H1 (cell line): ENCODE results near the gene BEAN1. TPM values are rescaled to one million over a fixed set of nuclear protein-coding genes. Genes with fewer than 3 reads are reported as not detected.

ENCODE experiments used
- CTCF ChIA-PET: fragments of 300-600 bp; sonication (Branson Sonifier 250); formaldehyde crosslinking; loops from one replicate; lab custom pipeline; 2021; ENCODE audit not compliant: partially characterized antibody; lab: Charles Lee
- POLR2A ChIA-PET: fragments of 300-600 bp; sonication (Branson Sonifier 250); formaldehyde crosslinking; loops from one replicate; lab custom pipeline; 2021; ENCODE audit warnings: inconsistent platforms; ENCODE audit not compliant: partially characterized antibody; lab: Charles Lee
- DNase-seq, 2 experiments: peaks; one replicate each; pipeline versions ENCODE4 v3.0.0 to v3.0.0-alpha.2; 2010 to 2022; ENCODE audit warnings: low spot score in 2 of 2, low read depth in 1 of 2, mixed read lengths in 1 of 2
- FAIRE-seq: peaks from 2 replicates; lab custom pipeline; 2011; peaks lifted over from hg19 to GRCh38; lab: Jason Lieb, UNC
- H2AFZ ChIP-seq: 2 replicates; pipeline ENCODE4 v1.8.1; 2012; ENCODE audit warnings: low read length, inconsistent platforms
- H2AK5ac ChIP-seq: 2 replicates; pipeline ENCODE4 v1.6.1; 2013; ENCODE audit warnings: low read depth, low read length
- H2BK120ac ChIP-seq: replicated peaks from 2 replicates; pipeline ENCODE3; 2013; ENCODE audit warnings: low read depth, low read length, inconsistent platforms
- H2BK12ac ChIP-seq: 2 replicates; pipeline ENCODE4 v1.6.1; 2013; ENCODE audit warnings: low read depth, low read length
- H2BK15ac ChIP-seq: 2 replicates; pipeline ENCODE4 v1.6.1; 2013; ENCODE audit warnings: low read length
- H2BK20ac ChIP-seq: 2 replicates; pipeline ENCODE4 v1.6.1; 2013; ENCODE audit warnings: low read length
- H2BK5ac ChIP-seq: 2 replicates; pipeline ENCODE4 v1.6.1; 2013; ENCODE audit warnings: low read depth, low read length
- H3K14ac ChIP-seq: 2 replicates; pipeline ENCODE4 v1.6.1; 2013; ENCODE audit warnings: inconsistent platforms; ENCODE audit not compliant: insufficient read length
- H3K18ac ChIP-seq: 2 replicates; pipeline ENCODE4 v1.6.1; 2013; ENCODE audit warnings: low read length; ENCODE audit errors: extremely low read depth
- H3K23ac ChIP-seq: 2 replicates; pipeline ENCODE4 v1.6.1; 2013; ENCODE audit warnings: inconsistent platforms; ENCODE audit not compliant: insufficient read length
- H3K23me2 ChIP-seq: 2 replicates; pipeline ENCODE4 v1.6.1; 2013; ENCODE audit warnings: low read depth, low read length
- H3K27ac ChIP-seq: 2 replicates; pipeline ENCODE4 v1.6.1; 2011; ENCODE audit warnings: low read depth, low read length, inconsistent platforms
- H3K27me3 ChIP-seq, 4 experiments: replicated peaks in 1 of 4; 1 replicate in 1 of 4; 2 replicates in 3 of 4; pipeline versions ENCODE4 v1.6.1 to v1.8.1; 2011 to 2013; ENCODE audit warnings: low read length in 3 of 4, mild to moderate bottlenecking in 3 of 4, inconsistent platforms in 2 of 4, mixed read lengths in 2 of 4, moderate library complexity in 1 of 4; ENCODE audit not compliant: control insufficient read depth in 3 of 4, insufficient read depth in 3 of 4; ENCODE audit errors: extremely low read depth in 1 of 4
- H3K36me3 ChIP-seq, 4 experiments: 2 replicates each; pipeline versions ENCODE4 v1.6.1 to v1.8.1; 2011 to 2013; ENCODE audit warnings: mild to moderate bottlenecking in 4 of 4, low read length in 3 of 4, moderate library complexity in 2 of 4, control low read depth in 1 of 4, inconsistent platforms in 1 of 4; ENCODE audit not compliant: insufficient read depth in 4 of 4, control insufficient read depth in 2 of 4
- H3K4ac ChIP-seq: replicated peaks from 2 replicates; pipeline ENCODE3; 2013; ENCODE audit warnings: low read length, low read depth, mixed read lengths, inconsistent platforms; ENCODE audit not compliant: insufficient read length
- H3K4me1 ChIP-seq, 4 experiments: replicated peaks in 1 of 4; 1 replicate in 1 of 4; 2 replicates in 3 of 4; pipeline versions ENCODE4 v1.6.1 to v1.8.1; 2011 to 2013; ENCODE audit warnings: low read length in 3 of 4, inconsistent platforms in 2 of 4, mixed read lengths in 1 of 4; ENCODE audit not compliant: insufficient read depth in 4 of 4, control insufficient read depth in 3 of 4
- H3K4me2 ChIP-seq, 2 experiments: 2 replicates each; pipeline versions ENCODE4 v1.6.1 to v1.8.1; 2011 to 2013; ENCODE audit warnings: low read depth in 2 of 2, low read length in 2 of 2, control low read depth in 1 of 2, inconsistent platforms in 1 of 2, mild to moderate bottlenecking in 1 of 2; ENCODE audit not compliant: insufficient read depth in 1 of 2
- H3K4me3 ChIP-seq, 4 experiments: fragments of 200-600, 300-600 bp in 1 of 4; sonication (generic), shearing (Covaris generic), sonication (Bioruptor Twin) in 1 of 4; 2 replicates each; pipeline versions ENCODE4 v1.5.1 to v1.8.1; 2011 to 2016; ENCODE audit warnings: low read length in 4 of 4, low read depth in 3 of 4, control low read depth in 2 of 4, inconsistent platforms in 2 of 4, mild to moderate bottlenecking in 2 of 4, mixed read lengths in 1 of 4, moderate library complexity in 1 of 4; ENCODE audit not compliant: insufficient read depth in 2 of 4; ENCODE audit errors: extremely low read depth in 1 of 4
- H3K56ac ChIP-seq: replicated peaks from 2 replicates; pipeline ENCODE3; 2013; ENCODE audit warnings: low read depth, mild to moderate bottlenecking, mixed read lengths, low read length, inconsistent platforms; ENCODE audit not compliant: insufficient read length
- H3K79me1 ChIP-seq: 2 replicates; pipeline ENCODE4 v1.6.1; 2013; ENCODE audit warnings: low read depth, low read length, control low read depth
- H3K79me2 ChIP-seq, 2 experiments: 2 replicates each; pipeline versions ENCODE4 v1.6.1 to v1.8.1; 2012 to 2013; ENCODE audit warnings: low read length in 2 of 2, mild to moderate bottlenecking in 2 of 2, inconsistent platforms in 1 of 2; ENCODE audit not compliant: insufficient read depth in 2 of 2, control insufficient read depth in 1 of 2
- H3K9ac ChIP-seq, 4 experiments: replicated peaks in 1 of 4; 1 replicate in 1 of 4; 2 replicates in 3 of 4; pipeline versions ENCODE4 v1.6.1 to v1.8.1; 2011 to 2013; ENCODE audit warnings: low read depth in 3 of 4, low read length in 3 of 4, control low read depth in 2 of 4, mild to moderate bottlenecking in 2 of 4, moderate library complexity in 2 of 4, inconsistent platforms in 1 of 4; ENCODE audit errors: extremely low read depth in 1 of 4
- H3K9me3 ChIP-seq, 2 experiments: 2 replicates each; pipeline versions ENCODE4 v1.6.1 to v1.8.1; 2012 to 2013; ENCODE audit warnings: mild to moderate bottlenecking in 2 of 2, moderate library complexity in 2 of 2, control low read depth in 1 of 2, inconsistent platforms in 1 of 2, low read depth in 1 of 2, low read length in 1 of 2, mixed read lengths in 1 of 2; ENCODE audit not compliant: insufficient read depth in 2 of 2
- H4K20me1 ChIP-seq, 2 experiments: replicated peaks in 1 of 2; 2 replicates each; pipeline versions ENCODE3 to v1.8.1; 2011 to 2013; ENCODE audit warnings: inconsistent platforms in 2 of 2, low read length in 2 of 2, mild to moderate bottlenecking in 1 of 2; ENCODE audit not compliant: insufficient read depth in 2 of 2, control insufficient read depth in 1 of 2
- H4K5ac ChIP-seq: 2 replicates; pipeline ENCODE4 v1.6.1; 2013; ENCODE audit warnings: low read length, low read depth, mixed read lengths, inconsistent platforms; ENCODE audit not compliant: insufficient read length
- H4K8ac ChIP-seq: 2 replicates; pipeline ENCODE4 v1.8.0; 2013; ENCODE audit warnings: mild to moderate bottlenecking, moderate library complexity, low read length, inconsistent platforms; ENCODE audit not compliant: insufficient read depth; ENCODE audit errors: extremely low read depth
- H4K91ac ChIP-seq: replicated peaks from 2 replicates; pipeline ENCODE3; 2013; ENCODE audit warnings: low read length, mixed read lengths, inconsistent platforms; ENCODE audit not compliant: insufficient read length
- RBBP5 ChIP-seq: IDR thresholded peaks from 2 replicates; pipeline ENCODE4 v1.7.1; 2012; ENCODE audit warnings: low read depth, mild to moderate bottlenecking, inconsistent platforms, low read length, moderate library complexity, borderline replicate concordance
- SIRT6 ChIP-seq: IDR thresholded peaks from one replicate; pipeline ENCODE4 v1.7.1; 2012; ENCODE audit warnings: low read length, inconsistent platforms
- SP4 ChIP-seq: IDR thresholded peaks from 2 replicates; pipeline ENCODE4 v1.6.1; 2012; ENCODE audit warnings: low read length, inconsistent platforms
- WGBS, 2 experiments: shearing (Covaris generic) in 1 of 2; methylation state at CpG; one replicate each; pipeline versions ENCODE4 v1.1.6 to v1.1.7; 2013 to 2015; ENCODE audit warnings: low lambda C conversion rate in 2 of 2, mixed read lengths in 2 of 2, inconsistent platforms in 1 of 2, low coverage in 1 of 2, missing lambda C conversion rate in 1 of 2; ENCODE audit not compliant: insufficient replicate concordance in 2 of 2, insufficient coverage in 1 of 2, insufficient read length in 1 of 2; ENCODE audit errors: extremely low coverage in 1 of 2, missing lambda C conversion rate in 1 of 2; 5-methylcytosine and 5-hydroxymethylcytosine counted together
- polyA plus RNA-seq, 7 experiments: library from polyadenylated mRNA; depleted of rRNA in 3 of 7; stranded (reverse) in 5 of 7; unstranded in 2 of 7; fragments of >200 nt in 5 of 7; fragments of 200-250 nt in 2 of 7; gene quantifications; 1 replicate in 5 of 7; 2 replicates in 1 of 7; 4 replicates in 1 of 7; pipeline versions ENCODE4 v1.2.1 to v1.2.3, GENCODE V29; 2011 to 2013; ENCODE audit warnings: missing spikeins in 2 of 7, mixed read lengths in 2 of 7
- total RNA-seq: library from RNA; stranded (reverse); fragmentation: NEBNext Ultra II Directional; extraction: Animal tissue kit (Norgen Biotek cat#: 25700); gene quantifications from 2 replicates; pipeline ENCODE4 v1.2.1, GENCODE V29; 2021

The BEAN1 gene
- total and polyA plus RNA-seq, 2 of the 8 experiments (the other 6 are each of a cell fraction or from before 2014, with no cell fraction given), result 0.08 TPM; not detected in 1

DNA sequence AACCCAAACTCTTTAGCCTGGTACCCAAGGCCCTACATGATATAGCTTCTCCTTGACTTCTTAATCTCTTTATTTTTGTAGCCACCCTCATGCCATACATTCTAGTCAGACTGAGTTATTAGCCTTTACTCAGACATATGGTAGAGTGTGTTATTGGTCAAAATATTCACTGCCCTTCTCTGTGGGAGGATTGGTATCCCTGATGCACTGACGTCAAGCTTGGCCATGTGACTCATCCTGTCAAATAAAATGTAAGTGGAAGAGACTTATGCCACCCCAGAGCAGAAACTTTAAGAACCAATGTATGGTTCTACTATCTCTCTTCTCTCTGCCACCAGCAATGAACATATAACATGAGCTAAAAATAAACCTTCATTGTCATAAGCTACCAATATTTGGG lies 12.2 kb upstream of the BEAN1 start:
- FAIRE-seq, result no peak
- 88% methylated on average over 1 of the region's 1 CpG; no CpG with 5 or more reads in 1 of the 2 experiments for WGBS, 2 experiments

More for the DNA sequence above, 12.2 kb upstream of the BEAN1 start:
- Histone ChIP-seq H3K4me1 (no peaks in the 10 kb centered on the region), H3K4ac (no peak overlapping the region), H3K36me3 (no peaks in the 10 kb centered on the region), H2BK5ac (no peak overlapping the region), H3K23ac (no peak overlapping the region), H3K4me3 (no peak overlapping the region), H2BK20ac (no peak overlapping the region), H3K27ac (no peak overlapping the region), H4K20me1 (no peaks in the 10 kb centered on the region), H2AK5ac (no peak overlapping the region), H3K18ac (no peak overlapping the region), H3K9ac (no peak overlapping the region), H3K14ac (no peak overlapping the region), H2BK120ac (no peak overlapping the region), H4K8ac (no peak overlapping the region), H4K5ac (no peak overlapping the region), H3K56ac (no peak overlapping the region), H2BK15ac (no peak overlapping the region), H3K4me2 (no peak overlapping the region), H4K91ac (no peak overlapping the region), H3K79me2 (no peaks in the 10 kb centered on the region), H3K9me3 (no peaks in the 10 kb centered on the region), H2AFZ (no peak overlapping the region), H3K27me3 (no peaks in the 10 kb centered on the region), H2BK12ac (no peak overlapping the region), H3K79me1 (no peaks in the 10 kb centered on the region), H3K23me2 (no peaks in the 10 kb centered on the region)
- ChIA-PET POLR2A (no interaction called here), CTCF (interaction anchor here (0.5 to 2.1 kb wide), 8 partner anchors 8 to 285 kb away, joined by 3 to 8 read pairs (median 3); no protein-coding TSS in a partner anchor)
- TF ChIP-seq SIRT6 (no peak), SP4 (no peak), RBBP5 (no peak)
- no peak for DNase-seq
